AG04449 (cell line): ENCODE results near the gene ALG8.
"Not testable (repeated sequence)": the region's sequence is repeated elsewhere in the genome, so short reads cannot be mapped to it uniquely, and the experiment has no call there.

ENCODE experiments used
- CTCF ChIA-PET: fragments of 350-600 bp; formaldehyde crosslinking; extraction: SDS; loops from one replicate; lab custom pipeline; 2021; ENCODE audit warnings: antibody characterized with exemption; lab: Yijun Ruan, JAX
- POLR2A ChIA-PET: fragments of 400-600, 350-600 bp; formaldehyde crosslinking; extraction: SDS; loops from one replicate; lab custom pipeline; 2020; ENCODE audit warnings: antibody characterized with exemption, inconsistent platforms; lab: Yijun Ruan, JAX
- DNase-seq: peaks from one replicate; pipeline ENCODE4 v3.0.0-alpha.2; 2010; ENCODE audit warnings: low read depth, low spot score
- H3K4me3 ChIP-seq: 2 replicates; pipeline ENCODE4 v1.5.1; 2011; ENCODE audit warnings: low read depth, mild to moderate bottlenecking, control low read depth, low read length
- CTCF ChIP-seq: IDR thresholded peaks from one replicate; pipeline ENCODE4 v1.5.1; 2011; ENCODE audit warnings: mild to moderate bottlenecking, moderate library complexity, low read length, control low read depth, inconsistent platforms; ENCODE audit not compliant: insufficient read depth; ENCODE audit errors: missing control alignments

The ALG8 gene

GRCh38 chr11:78100676-78101472 lies 38.6 kb downstream of the ALG8 start:
- no peak overlapping the region for H3K4me3 ChIP-seq
- ChIA-PET POLR2A (no interaction called here), CTCF (interaction anchor here (1.1 kb wide), 1 partner anchor 16 kb away, joined by 3 read pairs; no protein-coding TSS in a partner anchor)
- TF ChIP-seq CTCF = no peak
- no peak for DNase-seq

GRCh38 chr11:78100261-78100660 lies 39.2 kb downstream of the ALG8 start:
- DNase-seq = no peak
- TF ChIP-seq CTCF = no peak
- POLR2A ChIA-PET = no interaction called here
- H3K4me3 ChIP-seq = no peak overlapping the region
- CTCF ChIA-PET = no interaction called here

GRCh38 chr11:78099666-78100065 lies 39.8 kb downstream of the ALG8 start:
- DNase-seq = no peak
- POLR2A ChIA-PET = no interaction called here
- H3K4me3 ChIP-seq = no peak overlapping the region
- CTCF ChIA-PET = no interaction called here
- no peak for TF ChIP-seq CTCF

- CTCF ChIA-PET = no interaction called here
- no peak overlapping the region for H3K4me3 ChIP-seq
- POLR2A ChIA-PET = no interaction called here
- DNase-seq = no peak
- TF ChIP-seq CTCF = no peak
Observed at GRCh38 chr11:78097666-78098385, 41.6 kb downstream of the ALG8 start.

GRCh38 chr11:78094250-78094649 lies 45.2 kb downstream of the ALG8 start:
- ChIA-PET CTCF (interaction anchor here (1.4 to 1.8 kb wide), 3 partner anchors 9 to 48 kb away, joined by 3 to 4 read pairs (median 4); no protein-coding TSS in a partner anchor), POLR2A (no interaction called here)
- H3K4me3 ChIP-seq = no peak overlapping the region
- no peak for TF ChIP-seq CTCF
- no peak for DNase-seq

- H3K4me3 ChIP-seq, POLR2A ChIA-PET, DNase-seq: not testable (repeated sequence)
- CTCF ChIA-PET = interaction anchor here (2.8 kb wide), 1 partner anchor 41 kb away, joined by 7 read pairs; no protein-coding TSS in a partner anchor
Observed at GRCh38 chr11:78086521-78087074, 52.8 kb downstream of the ALG8 start.
